AG08395 (cell line): ENCODE measurements around the gene SNRPA1.

ENCODE experiments used
- DNase-seq: peaks from one replicate; pipeline ENCODE4 v3.0.0; 2012; ENCODE audit warnings: mixed read lengths, low spot score

The SNRPA1 gene

GRCh38 chr15:101318839-101319238 lies 23.8 kb upstream of the SNRPA1 start:
- no peak for DNase-seq

- no peak for DNase-seq
Observed at GRCh38 chr15:101318147-101318819, 23.2 kb upstream of the SNRPA1 start.

- no peak for DNase-seq
Observed at GRCh38 chr15:101317336-101317872, 22.4 kb upstream of the SNRPA1 start.

GRCh38 chr15:101316529-101316928 lies 21.5 kb upstream of the SNRPA1 start:
- no peak for DNase-seq

- DNase-seq = no peak
Observed at GRCh38 chr15:101315736-101316135, 20.7 kb upstream of the SNRPA1 start.

- DNase-seq = no peak
Observed at GRCh38 chr15:101314336-101315125, 19.5 kb upstream of the SNRPA1 start.

- no peak for DNase-seq
Observed at GRCh38 chr15:101313041-101313761, 18.2 kb upstream of the SNRPA1 start.

- DNase-seq = no peak
Observed at GRCh38 chr15:101310508-101310907, 15.5 kb upstream of the SNRPA1 start.

- no peak for DNase-seq
Observed at GRCh38 chr15:101310161-101310480, 15.1 kb upstream of the SNRPA1 start.

- DNase-seq = no peak
Observed at GRCh38 chr15:101309436-101310160, 14.6 kb upstream of the SNRPA1 start.

GRCh38 chr15:101308604-101309435 lies 13.8 kb upstream of the SNRPA1 start:
- no peak for DNase-seq

- DNase-seq = no peak
Observed at GRCh38 chr15:101307897-101308603, 13.0 kb upstream of the SNRPA1 start.

GRCh38 chr15:101307048-101307896 lies 12.2 kb upstream of the SNRPA1 start:
- no peak for DNase-seq

GRCh38 chr15:101306341-101307047 lies 11.4 kb upstream of the SNRPA1 start:
- no peak for DNase-seq

GRCh38 chr15:101305820-101306255 lies 10.8 kb upstream of the SNRPA1 start:
- no peak for DNase-seq

GRCh38 chr15:101303408-101303807 lies 8.4 kb upstream of the SNRPA1 start:
- no peak for DNase-seq

GRCh38 chr15:101296418-101297405 lies 1.7 kb upstream of the SNRPA1 start:
- DNase-seq = no peak
